ENCODE results near the gene ETNPPL.

GRCh38 chr4:108783665-108784463 is 21.0 kb upstream of the ETNPPL start:
- TF ChIP-seq, protein P1, sequence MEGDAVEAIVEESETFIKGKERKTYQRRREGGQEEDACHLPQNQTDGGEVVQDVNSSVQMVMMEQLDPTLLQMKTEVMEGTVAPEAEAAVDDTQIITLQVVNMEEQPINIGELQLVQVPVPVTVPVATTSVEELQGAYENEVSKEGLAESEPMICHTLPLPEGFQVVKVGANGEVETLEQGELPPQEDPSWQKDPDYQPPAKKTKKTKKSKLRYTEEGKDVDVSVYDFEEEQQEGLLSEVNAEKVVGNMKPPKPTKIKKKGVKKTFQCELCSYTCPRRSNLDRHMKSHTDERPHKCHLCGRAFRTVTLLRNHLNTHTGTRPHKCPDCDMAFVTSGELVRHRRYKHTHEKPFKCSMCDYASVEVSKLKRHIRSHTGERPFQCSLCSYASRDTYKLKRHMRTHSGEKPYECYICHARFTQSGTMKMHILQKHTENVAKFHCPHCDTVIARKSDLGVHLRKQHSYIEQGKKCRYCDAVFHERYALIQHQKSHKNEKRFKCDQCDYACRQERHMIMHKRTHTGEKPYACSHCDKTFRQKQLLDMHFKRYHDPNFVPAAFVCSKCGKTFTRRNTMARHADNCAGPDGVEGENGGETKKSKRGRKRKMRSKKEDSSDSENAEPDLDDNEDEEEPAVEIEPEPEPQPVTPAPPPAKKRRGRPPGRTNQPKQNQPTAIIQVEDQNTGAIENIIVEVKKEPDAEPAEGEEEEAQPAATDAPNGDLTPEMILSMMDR (conservative IDR thresholded peaks at IDR 0.05 in 1 of 2, IDR thresholded peaks at IDR 0.05 in 1 of 2; ENCODE audit: extremely low read depth in 1 of 2, insufficient read depth in 1 of 2, low read depth in 1 of 2, low read length in 2 of 2): peak in 1 of 2 donors; percentile 11
- no peak for TF ChIP-seq EZH2 (IDR thresholded peaks at IDR 0.05; ENCODE audit: borderline replicate concordance, low read length)

Data from mammary epithelial cell (primary cell).